ENCODE measurements around the gene NEURL1B.

NEURL1B gene

DNA sequence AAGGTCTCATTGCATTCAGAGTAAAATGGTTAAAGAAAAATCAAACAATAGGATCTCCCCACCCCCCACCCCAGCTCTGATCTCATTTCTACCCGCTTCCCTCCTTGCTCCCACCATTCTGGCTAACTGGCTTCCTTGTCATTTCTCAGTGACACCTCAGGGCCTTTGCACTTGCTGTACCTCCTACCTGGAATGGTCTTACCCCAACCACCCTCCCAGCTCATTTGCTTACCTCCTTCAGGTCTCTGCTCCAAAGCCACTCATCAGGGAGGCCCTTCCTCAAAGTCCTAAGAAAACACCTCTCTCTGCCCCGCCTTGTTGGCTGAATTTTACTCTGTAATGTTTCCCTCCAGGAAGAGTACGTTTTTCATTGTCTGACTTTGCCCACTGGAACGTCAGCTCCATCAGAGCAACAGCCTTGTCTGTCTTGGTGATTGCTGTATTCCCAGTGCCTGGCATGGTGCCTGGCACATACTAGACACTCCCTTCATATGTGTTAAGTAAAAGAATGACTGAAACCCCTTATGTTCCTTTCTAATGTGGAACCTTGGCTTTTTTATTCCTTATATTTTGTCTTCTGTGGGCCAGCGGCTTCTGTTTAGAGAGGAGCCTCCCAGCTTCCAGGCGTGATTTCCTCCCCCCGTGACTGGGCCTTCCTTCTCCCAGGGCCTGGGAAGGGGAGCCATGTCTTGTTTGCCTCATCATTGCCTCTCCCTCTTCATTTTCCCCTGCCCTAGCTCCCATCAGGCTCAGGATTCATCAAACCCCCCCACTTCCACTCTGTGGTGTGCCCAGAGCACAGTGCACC lies 26.9 kb downstream of the NEURL1B start:
- TF ChIP-seq, protein P1, sequence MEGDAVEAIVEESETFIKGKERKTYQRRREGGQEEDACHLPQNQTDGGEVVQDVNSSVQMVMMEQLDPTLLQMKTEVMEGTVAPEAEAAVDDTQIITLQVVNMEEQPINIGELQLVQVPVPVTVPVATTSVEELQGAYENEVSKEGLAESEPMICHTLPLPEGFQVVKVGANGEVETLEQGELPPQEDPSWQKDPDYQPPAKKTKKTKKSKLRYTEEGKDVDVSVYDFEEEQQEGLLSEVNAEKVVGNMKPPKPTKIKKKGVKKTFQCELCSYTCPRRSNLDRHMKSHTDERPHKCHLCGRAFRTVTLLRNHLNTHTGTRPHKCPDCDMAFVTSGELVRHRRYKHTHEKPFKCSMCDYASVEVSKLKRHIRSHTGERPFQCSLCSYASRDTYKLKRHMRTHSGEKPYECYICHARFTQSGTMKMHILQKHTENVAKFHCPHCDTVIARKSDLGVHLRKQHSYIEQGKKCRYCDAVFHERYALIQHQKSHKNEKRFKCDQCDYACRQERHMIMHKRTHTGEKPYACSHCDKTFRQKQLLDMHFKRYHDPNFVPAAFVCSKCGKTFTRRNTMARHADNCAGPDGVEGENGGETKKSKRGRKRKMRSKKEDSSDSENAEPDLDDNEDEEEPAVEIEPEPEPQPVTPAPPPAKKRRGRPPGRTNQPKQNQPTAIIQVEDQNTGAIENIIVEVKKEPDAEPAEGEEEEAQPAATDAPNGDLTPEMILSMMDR (conservative IDR thresholded peaks at IDR 0.05) = no peak
- no peak overlapping the region for H3K27ac ChIP-seq

GRCh38 chr5:172668594-172669071 lies 27.6 kb downstream of the NEURL1B start:
- no peak overlapping the region for H3K27ac ChIP-seq
- TF ChIP-seq, protein P1 (conservative IDR thresholded peaks at IDR 0.05) = no peak

DNA sequence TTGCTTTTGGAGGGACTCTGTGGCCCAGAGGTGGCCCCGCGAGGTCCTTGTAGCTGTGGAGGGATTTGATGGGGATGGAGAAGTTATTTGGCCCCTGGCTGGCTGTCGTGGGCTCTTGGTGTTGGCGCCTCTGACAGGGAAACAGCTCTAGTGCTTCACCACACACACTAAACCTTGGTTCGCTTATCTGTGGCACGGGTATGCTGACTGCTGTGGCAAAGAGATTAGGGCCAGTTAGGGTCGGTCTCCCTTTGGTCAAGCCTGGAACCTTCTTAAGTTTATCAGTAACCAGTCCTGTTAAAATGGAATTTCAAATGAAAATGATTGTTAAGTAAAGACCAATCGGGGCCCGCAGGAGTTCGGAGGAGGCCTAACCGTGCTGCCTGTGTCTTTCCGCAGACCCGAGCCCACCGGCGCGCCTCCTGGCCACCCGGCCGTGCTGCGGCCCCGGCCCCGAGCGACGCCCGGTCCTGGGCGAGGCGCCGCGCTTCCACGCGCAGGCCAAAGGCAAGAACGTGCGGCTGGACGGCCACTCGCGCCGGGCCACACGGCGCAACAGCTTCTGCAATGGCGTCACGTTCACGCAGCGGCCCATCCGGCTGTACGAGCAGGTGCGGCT lies 28.4 kb downstream of the NEURL1B start:
- TF ChIP-seq, protein P1 (conservative IDR thresholded peaks at IDR 0.05) = no peak
- no peak overlapping the region for H3K27ac ChIP-seq

GRCh38 chr5:172670005-172670402 lies 28.9 kb downstream of the NEURL1B start:
- H3K27ac ChIP-seq = no peak overlapping the region
- TF ChIP-seq, protein P1 (conservative IDR thresholded peaks at IDR 0.05) = no peak

DNA sequence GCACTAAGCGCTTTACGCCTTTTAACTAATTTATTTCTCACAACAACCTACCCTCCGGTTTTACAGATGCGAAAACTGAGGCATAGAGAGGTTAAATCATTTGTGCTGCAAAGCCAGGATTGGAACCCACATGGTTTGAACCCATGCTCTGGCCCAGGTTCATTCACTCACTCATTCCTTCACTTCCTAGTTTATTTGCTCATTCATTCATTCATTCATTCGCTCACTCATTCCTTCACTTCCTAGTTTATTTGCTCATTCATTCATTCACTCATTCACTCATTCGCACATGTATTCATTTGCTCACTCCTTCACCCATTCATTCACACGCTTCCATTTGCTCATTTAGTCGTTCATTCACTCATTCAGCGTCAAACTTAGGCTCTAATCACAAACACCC lies 29.4 kb downstream of the NEURL1B start:
- TF ChIP-seq, protein P1 (conservative IDR thresholded peaks at IDR 0.05) = no peak

GRCh38 chr5:172671091-172671490 lies 30.0 kb downstream of the NEURL1B start:
- TF ChIP-seq, protein P1 (conservative IDR thresholded peaks at IDR 0.05) = no peak

More for the DNA sequence above, 29.4 kb downstream of the NEURL1B start:
- no peak overlapping the region for H3K27ac ChIP-seq

DNA sequence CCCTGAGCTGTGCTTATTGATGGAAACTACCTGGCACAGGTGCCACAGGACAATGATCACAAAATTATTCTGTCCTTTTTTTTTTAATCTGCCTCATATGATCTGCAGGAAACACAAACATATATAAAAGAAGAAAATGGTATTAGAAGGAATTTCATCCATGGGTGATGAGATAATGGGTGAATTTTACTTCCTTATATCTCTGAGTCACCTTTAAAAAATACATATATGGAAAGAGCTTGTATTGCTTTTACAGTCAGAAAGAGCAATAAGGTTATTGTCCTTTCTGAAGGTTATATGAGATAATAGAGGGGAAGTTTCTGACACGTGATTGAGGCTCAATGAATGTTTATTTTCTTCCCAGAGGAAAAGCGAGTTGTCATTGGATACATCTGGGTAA lies 31.6 kb downstream of the NEURL1B start:
- no peak overlapping the region for H3K27ac ChIP-seq
- TF ChIP-seq, protein P1 (conservative IDR thresholded peaks at IDR 0.05) = no peak

More at GRCh38 chr5:172671091-172671490, 30.0 kb downstream of the NEURL1B start:
- no peak overlapping the region for H3K27ac ChIP-seq

All from VCaP (cell line).